GM21360 (cell line): ENCODE measurements around the gene TNS3.
"Not testable (repeated sequence)": the region's sequence is repeated elsewhere in the genome, so short reads cannot be mapped to it uniquely, and the experiment has no call there.

Experiments
- ATAC-seq: cut with Tn5 transposase; IDR thresholded peaks from one replicate; pipeline ENCODE4 v1.9.1; 2021; ENCODE audit warnings: mild to moderate bottlenecking, moderate library complexity; ENCODE audit not compliant: unreplicated experiment

The TNS3 gene

DNA sequence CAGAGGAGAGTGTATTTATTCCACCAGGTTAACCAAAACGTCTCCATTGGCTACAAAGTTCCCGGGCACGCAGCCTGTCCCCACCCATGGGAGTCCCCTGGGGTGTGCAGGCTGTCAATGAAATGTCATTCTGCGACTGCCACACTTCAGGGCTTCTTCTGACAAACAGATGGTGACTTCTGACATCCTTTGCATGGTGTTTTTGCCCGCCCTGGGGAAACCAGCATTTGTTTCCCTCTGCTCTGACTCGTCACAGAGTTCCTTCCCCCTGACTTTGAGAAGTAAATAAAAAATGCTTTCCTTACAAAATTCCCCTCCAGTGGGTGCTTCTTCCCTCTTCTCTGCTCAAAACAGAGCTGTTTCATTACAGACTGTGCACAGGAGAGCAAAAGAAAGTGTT lies 38.2 kb downstream of the TNS3 start:
- no peak for ATAC-seq

GRCh38 chr7:47543056-47543455 lies 38.9 kb downstream of the TNS3 start:
- no peak for ATAC-seq

DNA sequence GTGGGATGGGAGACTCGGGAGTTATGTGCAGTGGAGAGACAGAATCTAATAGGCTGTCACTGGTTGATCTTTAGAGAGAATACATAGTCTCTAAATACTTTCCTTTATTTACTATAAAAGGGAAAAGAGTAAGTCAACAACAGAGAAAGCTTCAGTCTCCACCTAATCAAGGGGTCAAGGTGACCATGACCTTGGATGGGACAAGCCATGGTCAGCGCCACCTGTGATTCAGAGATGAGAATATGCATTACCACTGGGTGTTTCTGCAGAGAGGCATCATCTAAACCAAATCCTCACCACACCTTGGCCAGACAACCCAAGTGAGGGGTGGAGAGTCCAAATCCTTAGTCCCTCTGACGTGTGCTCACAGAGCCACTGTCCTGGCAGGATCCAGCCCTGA lies 39.9 kb downstream of the TNS3 start:
- no peak for ATAC-seq

DNA sequence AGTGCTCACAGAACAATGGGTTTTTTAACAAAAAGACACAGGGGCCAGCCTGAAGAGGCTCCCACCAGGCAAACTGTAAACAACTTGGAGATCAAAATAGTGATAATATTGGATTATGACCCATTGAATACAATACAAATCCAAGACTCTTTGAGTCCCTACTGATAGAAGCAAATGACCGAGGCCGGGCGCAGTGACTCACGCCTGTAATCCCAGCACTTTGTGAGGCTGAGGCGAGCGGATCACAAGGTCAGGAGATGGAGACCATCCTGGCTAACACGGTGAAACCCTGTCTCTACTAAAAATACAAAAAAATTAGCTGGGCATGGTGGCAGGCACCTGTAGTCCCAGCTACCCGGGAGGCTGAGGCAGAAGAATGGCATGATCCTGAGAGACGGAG lies 40.4 kb downstream of the TNS3 start:
- ATAC-seq = not testable (repeated sequence)

GRCh38 chr7:47540387-47541350 lies 41.2 kb downstream of the TNS3 start:
- ATAC-seq = no peak

DNA sequence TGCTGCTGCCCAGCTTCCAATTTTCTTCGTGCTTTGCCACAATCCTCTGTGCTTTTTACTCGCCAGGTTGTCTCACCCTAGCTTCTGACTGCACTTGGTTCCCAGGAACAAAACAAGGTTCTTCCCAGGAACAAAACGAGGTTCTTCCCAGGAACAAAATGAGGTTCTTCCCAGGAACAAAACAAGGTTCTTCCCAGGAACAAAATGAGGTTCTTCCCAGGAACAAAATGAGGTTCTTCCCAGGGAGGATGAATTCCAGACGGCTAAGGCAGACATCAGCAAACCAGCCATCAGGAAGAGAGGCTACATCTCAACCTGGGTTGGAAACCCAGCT lies 41.9 kb downstream of the TNS3 start:
- no peak for ATAC-seq

- ATAC-seq = no peak
Observed at GRCh38 chr7:47539398-47540052, 42.4 kb downstream of the TNS3 start.

GRCh38 chr7:47538846-47539311 lies 43.0 kb downstream of the TNS3 start:
- no peak for ATAC-seq

GRCh38 chr7:47537716-47538675 lies 43.9 kb downstream of the TNS3 start:
- no peak for ATAC-seq

DNA sequence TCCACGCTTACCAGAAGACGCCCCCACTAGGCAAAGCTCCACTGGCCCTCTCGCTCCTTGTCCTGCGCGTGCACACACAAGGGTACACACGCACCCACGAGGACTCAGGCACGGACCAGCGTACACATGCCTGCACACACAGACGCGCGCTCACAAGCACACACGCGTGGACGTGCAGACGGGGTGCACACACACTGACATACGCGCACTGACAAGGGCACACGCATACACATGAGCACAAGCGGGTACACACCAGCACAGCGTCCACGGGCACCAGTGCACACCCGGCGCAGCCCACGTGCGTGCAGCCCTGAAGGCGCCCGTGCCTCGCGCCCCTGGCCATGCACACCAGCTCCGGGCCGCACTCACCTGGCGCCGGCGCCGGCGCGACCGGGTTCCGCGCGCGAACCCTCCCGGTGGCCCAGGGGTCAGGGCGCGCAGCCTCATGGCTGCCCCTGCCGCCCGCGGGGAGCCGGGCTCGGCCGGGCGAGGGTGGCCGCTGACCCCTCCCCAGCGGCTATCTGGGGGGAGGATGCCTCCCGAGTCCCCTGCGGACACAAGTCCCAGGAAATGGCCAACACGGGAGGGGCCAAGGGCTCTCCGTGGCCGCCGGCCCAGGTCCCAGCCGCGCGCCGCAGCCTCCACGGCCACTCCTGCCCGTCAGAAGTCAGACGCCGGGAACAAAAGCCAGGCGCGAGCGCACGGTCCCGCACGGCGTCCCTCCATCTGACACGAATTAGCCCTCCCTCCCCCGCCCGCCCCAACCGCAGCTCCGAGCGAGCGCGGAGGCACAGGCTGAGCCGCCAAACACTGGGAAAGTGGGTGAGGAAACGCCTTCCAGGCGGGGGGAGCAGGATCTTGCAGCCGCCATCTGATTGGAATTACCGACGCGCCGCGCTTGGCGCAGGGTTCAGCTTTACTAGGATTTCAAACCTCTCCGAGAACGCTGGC lies 45.0 kb downstream of the TNS3 start:
- ATAC-seq = no peak

DNA sequence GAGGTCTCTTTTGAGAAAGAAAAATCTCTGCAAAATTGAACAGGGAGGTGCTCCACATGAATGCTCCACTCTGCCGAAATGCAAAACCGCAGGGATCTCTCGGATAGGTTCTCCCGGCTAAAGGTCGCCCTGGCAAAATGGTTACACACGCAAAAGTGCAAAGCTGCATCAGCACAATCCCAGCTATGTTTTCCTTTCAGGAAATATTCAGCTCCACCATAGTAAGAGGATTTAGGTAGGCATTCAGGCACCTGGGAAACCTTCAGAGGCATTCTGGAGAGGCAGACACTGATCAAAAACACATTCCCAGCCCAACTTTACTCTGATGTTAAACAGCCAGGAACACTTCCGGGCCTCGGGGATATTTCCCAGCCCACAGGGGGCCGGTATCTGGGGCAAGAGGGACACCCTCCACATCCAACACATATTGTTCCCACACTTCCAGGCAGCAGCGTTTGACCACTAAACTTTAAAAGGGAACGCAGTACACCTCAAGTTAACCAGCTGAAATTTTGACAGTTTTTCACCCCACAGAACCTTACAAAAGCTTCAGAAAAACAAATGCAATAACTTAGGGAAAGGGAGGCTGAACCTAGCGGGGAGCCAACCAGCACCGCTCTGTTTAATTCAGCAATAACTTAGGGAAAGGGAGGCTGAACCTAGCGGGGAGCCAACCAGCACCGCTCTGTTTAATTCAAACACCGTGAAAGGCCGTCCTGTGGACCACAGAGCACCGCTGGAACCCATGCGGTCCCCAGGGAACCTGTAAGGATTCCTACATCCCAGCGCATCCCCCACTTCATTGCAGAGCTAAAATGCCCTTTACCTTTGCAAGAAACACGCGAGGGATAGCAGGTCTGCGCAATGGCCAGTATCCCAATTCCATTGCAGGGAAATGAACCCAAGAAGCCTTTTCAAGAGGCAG lies 45.9 kb downstream of the TNS3 start:
- no peak for ATAC-seq

GRCh38 chr7:47535035-47535703 lies 46.7 kb downstream of the TNS3 start:
- ATAC-seq = no peak

GRCh38 chr7:47534322-47535034 lies 47.4 kb downstream of the TNS3 start:
- no peak for ATAC-seq

DNA sequence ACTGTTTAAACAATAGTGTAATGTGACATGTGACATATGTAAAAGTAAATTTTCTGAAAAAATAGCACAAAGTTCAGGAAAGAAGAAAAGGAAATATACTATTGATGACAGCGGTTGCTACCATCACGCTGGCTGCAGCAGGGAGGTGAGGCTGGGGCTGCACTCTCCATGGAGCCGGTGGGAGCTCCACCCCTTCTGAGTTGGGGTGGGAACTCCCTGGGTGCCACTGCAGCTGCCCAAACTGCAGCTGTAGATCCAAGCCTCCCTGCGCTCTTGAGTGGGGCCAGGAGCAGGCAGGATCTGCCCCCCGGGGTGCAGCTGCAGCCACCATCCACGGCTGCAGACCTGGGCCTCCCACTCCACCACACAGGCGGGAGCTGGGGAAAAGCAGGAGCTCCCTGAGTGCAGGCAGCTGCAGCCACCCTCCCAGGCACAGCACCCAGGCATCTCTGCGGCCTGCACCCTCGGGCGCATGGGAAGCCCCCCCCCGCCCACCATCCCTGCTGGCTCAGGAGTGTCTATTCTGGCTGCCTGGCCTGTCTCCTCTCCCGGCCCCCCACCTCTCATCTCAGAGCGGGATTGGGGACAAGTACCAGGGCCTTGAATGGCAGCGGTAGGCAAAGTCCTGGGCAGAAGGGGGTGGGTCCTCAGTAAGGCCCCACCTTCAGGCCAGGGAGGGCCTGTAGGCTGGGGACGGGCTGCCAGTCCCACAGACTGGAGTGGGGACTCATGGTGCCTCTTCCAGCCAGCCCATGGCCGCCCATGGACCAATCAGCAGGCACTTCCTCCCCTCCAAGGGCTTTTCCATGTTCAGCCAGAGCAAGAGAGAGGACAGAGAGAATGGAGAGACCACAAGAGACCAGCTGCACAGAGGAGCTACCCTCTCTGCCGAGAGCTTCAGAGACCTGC lies 50.1 kb downstream of the TNS3 start:
- ATAC-seq = no peak

DNA sequence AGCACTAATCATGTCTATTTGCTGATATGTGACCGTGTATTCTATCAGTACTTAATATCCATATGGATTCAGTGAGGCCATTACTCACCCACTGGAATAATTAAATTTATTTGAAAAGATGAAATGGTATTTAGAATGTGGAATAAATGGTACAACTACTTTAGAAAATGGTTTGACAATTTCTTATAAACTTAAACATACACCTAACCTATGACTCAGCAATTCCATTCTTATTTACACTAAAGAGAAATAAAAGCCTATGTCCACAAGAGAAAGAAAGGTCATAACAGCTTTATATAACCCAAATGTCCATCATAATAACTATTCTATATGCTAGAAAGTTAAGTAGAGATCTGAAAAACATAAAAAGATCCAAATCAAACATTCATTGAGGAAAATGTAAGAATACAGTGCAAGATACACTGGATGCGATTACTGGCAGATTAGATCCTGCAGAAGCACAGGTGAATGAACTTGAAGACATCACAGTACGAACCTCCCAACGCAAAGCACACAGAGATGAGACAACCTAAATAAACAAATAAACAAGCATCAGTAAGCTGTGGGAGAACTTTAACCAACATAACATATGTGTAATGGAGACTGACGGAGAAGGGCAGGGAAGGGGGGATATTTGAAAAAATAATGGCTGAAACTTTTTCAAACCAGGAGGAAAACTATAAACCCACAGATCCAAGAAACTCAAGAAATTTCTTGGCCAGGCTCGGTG lies 51.9 kb downstream of the TNS3 start:
- no peak for ATAC-seq

DNA sequence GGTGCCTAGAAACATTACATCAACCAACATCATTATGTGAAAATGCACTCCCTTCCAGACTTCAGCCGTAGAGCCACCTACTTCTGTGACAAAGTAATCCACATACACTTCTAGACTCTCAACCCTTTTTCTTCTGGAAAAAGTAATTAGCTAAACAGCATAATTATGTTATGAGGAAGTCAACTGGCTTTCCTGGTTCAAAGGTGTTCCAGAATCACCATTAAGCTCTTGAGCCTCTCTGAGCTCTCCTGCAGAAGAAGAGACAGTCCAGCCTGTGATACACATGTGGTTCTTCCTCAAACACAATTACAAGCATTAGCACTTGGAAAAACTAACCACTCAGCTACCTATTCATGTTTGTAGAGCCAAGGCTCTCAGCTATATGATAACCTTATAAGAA lies 52.5 kb downstream of the TNS3 start:
- ATAC-seq = no peak
